AG04450 (cell line): ENCODE data around the gene CYP2W1. TPM values are rescaled to one million over a fixed set of nuclear protein-coding genes. Genes with fewer than 3 reads are reported as not detected.
"Not testable (repeated sequence)": the region's sequence is repeated elsewhere in the genome, so short reads cannot be mapped to it uniquely, and the experiment has no call there.

Source experiments
- CTCF ChIA-PET: fragments of 300-600, 350-600 bp; formaldehyde crosslinking; extraction: SDS; loops from one replicate; lab custom pipeline; 2022; ENCODE audit warnings: antibody characterized with exemption, inconsistent platforms; lab: Charles Lee
- POLR2A ChIA-PET: fragments of 350-600 bp; formaldehyde crosslinking; extraction: SDS; loops from one replicate; lab custom pipeline; 2021; ENCODE audit warnings: antibody characterized with exemption, inconsistent platforms; lab: Yijun Ruan, JAX
- DNase-seq: peaks from one replicate; pipeline ENCODE4 v3.0.0-alpha.2; 2011; ENCODE audit warnings: low read depth, low spot score
- H3K27ac ChIP-seq: one replicate; pipeline ENCODE4 v1.5.1; 2012; ENCODE audit warnings: low read depth, low read length, control low read depth
- H3K27me3 ChIP-seq: one replicate; pipeline ENCODE4 v1.6.0; 2012; ENCODE audit warnings: low read length; ENCODE audit not compliant: control insufficient read depth, insufficient read depth
- H3K4me3 ChIP-seq: 2 replicates; pipeline ENCODE4 v1.5.1; 2011; ENCODE audit warnings: mild to moderate bottlenecking, low read depth, low read length, control low read depth
- H3K9me3 ChIP-seq: 2 replicates; pipeline ENCODE4 v1.5.1; 2012; ENCODE audit warnings: low read length; ENCODE audit not compliant: control insufficient read depth, insufficient read depth
- CTCF ChIP-seq: IDR thresholded peaks from 2 replicates; pipeline ENCODE4 v1.5.1; 2011; ENCODE audit warnings: low read depth, low read length, control low read depth, inconsistent platforms
- polyA plus RNA-seq: library from polyadenylated mRNA; depleted of rRNA; stranded (reverse); fragments of >200 nt; gene quantifications from 2 replicates; pipeline ENCODE4 v1.2.3, GENCODE V29; 2011

Gene CYP2W1
- polyA plus RNA-seq, 1 experiment = not detected

- no peak overlapping the region for H3K4me3 ChIP-seq
- TF ChIP-seq CTCF = no peak
- POLR2A ChIA-PET = no interaction called here
- no peak overlapping the region for H3K27ac ChIP-seq
- peaks cover 5% of the 10 kb centered on the region; the same call in 1 of the 2 replicates for H3K9me3 ChIP-seq
- CTCF ChIA-PET = no interaction called here
- no peak for DNase-seq
- no peaks in the 10 kb centered on the region for H3K27me3 ChIP-seq
These were observed 42.2 kb upstream of the CYP2W1 start for GRCh38 chr7:940599-941408.

- CTCF ChIA-PET, H3K27ac ChIP-seq, H3K4me3 ChIP-seq, H3K9me3 ChIP-seq, H3K27me3 ChIP-seq, DNase-seq, POLR2A ChIA-PET: not testable (repeated sequence)
These were observed 39.2 kb upstream of the CYP2W1 start for GRCh38 chr7:943793-944192.

- DNase-seq = no peak
- CTCF ChIA-PET = no interaction called here
These were observed 38.2 kb upstream of the CYP2W1 start for GRCh38 chr7:944744-945143.

GRCh38 chr7:945147-945555 is 37.8 kb upstream of the CYP2W1 start:
- Histone ChIP-seq H3K27me3 (no peaks in the 10 kb centered on the region), H3K9me3 (no peaks in the 10 kb centered on the region; the same call in 1 of the 2 replicates), H3K27ac (no peak overlapping the region), H3K4me3 (no peak overlapping the region)
- CTCF ChIA-PET = no interaction called here
- DNase-seq = no peak
- TF ChIP-seq CTCF = no peak
- POLR2A ChIA-PET = no interaction called here

More at GRCh38 chr7:944744-945143, 38.2 kb upstream of the CYP2W1 start:
- H3K4me3 ChIP-seq = no peak overlapping the region
- TF ChIP-seq CTCF = no peak
- POLR2A ChIA-PET = no interaction called here
- no peak overlapping the region for H3K27ac ChIP-seq
- no peaks in the 10 kb centered on the region for H3K27me3 ChIP-seq
- H3K9me3 ChIP-seq = no peaks in the 10 kb centered on the region; the same call in 1 of the 2 replicates

GRCh38 chr7:945556-946255 is 37.3 kb upstream of the CYP2W1 start:
- POLR2A ChIA-PET = no interaction called here
- no peak for TF ChIP-seq CTCF
- Histone ChIP-seq H3K4me3 (no peak overlapping the region), H3K9me3 (no peaks in the 10 kb centered on the region; the same call in 1 of the 2 replicates), H3K27me3 (no peaks in the 10 kb centered on the region), H3K27ac (no peak overlapping the region)
- CTCF ChIA-PET = no interaction called here
- no peak for DNase-seq
